H1 (cell line): Measurements from ENCODE around the gene TIAM2.

Experiments
- CHD2 ChIP-seq: IDR thresholded peaks from 2 replicates; pipeline ENCODE4 v1.6.1; 2012; ENCODE audit warnings: low read length, improper control_type of control experiment
- EZH2 ChIP-seq: fragments of 200-600 bp; sonication (generic); IDR thresholded peaks from 2 replicates; pipeline ENCODE4 v1.7.1; 2012; ENCODE audit warnings: low read depth, mild to moderate bottlenecking, moderate library complexity, low read length, inconsistent platforms; ENCODE audit not compliant: severe bottlenecking
- NRF1 ChIP-seq: IDR thresholded peaks from 2 replicates; pipeline ENCODE4 v1.6.1; 2011; ENCODE audit warnings: mild to moderate bottlenecking, low read depth, low read length, improper control_type of control experiment
- POLR2A ChIP-seq, 2 experiments: IDR thresholded peaks; 1 replicate in 1 of 2; 2 replicates in 1 of 2; pipeline ENCODE4 v1.6.1; 2011; ENCODE audit warnings: low read depth in 2 of 2, low read length in 2 of 2, mild to moderate bottlenecking in 2 of 2; ENCODE audit errors: control extremely low read depth in 1 of 2
- RNF2 ChIP-seq: fragments of 200-900, 300-1000 bp; sonication (generic); IDR thresholded peaks from 2 replicates; pipeline ENCODE4 v1.7.1; 2016; ENCODE audit warnings: borderline replicate concordance, low read depth, mild to moderate bottlenecking, antibody characterized with exemption, low read length; ENCODE audit not compliant: poor library complexity, severe bottlenecking; ENCODE audit errors: missing control alignments
- TAF7 ChIP-seq: optimal IDR thresholded peaks from 2 replicates; pipeline ENCODE3; 2011; ENCODE audit warnings: low read depth, mild to moderate bottlenecking, inconsistent platforms, low read length, moderate library complexity, borderline replicate concordance
- TF ChIP-seq, protein P1 (sequence below), 3 experiments: IDR thresholded peaks; 1 replicate in 2 of 3; 2 replicates in 1 of 3; pipeline versions ENCODE4 v1.5.1 to v1.6.1; 2011; ENCODE audit warnings: low read length in 3 of 3, mild to moderate bottlenecking in 3 of 3, inconsistent platforms in 2 of 3, low read depth in 1 of 3, moderate library complexity in 1 of 3; ENCODE audit not compliant: insufficient read depth in 1 of 3; ENCODE audit errors: control extremely low read depth in 1 of 3
- TF ChIP-seq, protein P2 (sequence below): IDR thresholded peaks from 2 replicates; pipeline ENCODE4 v1.6.1; 2011; ENCODE audit warnings: low read length, improper control_type of control experiment

DNA sequence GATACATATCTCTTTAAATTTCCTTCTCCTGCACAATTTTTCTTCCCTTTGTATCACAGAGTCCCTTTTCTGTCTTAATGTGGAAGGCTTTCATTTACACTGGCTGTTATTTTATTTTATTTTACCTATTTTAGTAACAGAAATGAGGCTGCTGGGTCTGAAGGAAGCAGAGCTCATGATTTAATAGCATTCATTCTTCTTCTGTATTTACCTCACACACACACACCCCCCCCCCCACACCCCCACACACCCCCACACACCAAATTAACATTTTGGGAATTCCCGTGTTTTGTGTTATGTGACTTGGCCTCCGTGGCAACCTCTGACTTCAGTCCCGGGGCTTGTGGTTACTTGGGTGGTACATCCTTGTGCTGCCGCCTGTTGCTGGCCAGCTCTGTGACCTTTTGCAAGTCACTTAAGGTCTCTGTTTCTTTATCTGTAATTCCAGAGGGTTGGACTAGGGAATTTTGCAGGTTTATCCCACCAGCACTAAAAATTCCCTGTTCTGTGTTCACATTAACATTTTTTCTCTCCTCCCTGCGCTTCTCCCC lies 108.8 kb downstream of the TIAM2 start:
- TF ChIP-seq, protein P1, sequence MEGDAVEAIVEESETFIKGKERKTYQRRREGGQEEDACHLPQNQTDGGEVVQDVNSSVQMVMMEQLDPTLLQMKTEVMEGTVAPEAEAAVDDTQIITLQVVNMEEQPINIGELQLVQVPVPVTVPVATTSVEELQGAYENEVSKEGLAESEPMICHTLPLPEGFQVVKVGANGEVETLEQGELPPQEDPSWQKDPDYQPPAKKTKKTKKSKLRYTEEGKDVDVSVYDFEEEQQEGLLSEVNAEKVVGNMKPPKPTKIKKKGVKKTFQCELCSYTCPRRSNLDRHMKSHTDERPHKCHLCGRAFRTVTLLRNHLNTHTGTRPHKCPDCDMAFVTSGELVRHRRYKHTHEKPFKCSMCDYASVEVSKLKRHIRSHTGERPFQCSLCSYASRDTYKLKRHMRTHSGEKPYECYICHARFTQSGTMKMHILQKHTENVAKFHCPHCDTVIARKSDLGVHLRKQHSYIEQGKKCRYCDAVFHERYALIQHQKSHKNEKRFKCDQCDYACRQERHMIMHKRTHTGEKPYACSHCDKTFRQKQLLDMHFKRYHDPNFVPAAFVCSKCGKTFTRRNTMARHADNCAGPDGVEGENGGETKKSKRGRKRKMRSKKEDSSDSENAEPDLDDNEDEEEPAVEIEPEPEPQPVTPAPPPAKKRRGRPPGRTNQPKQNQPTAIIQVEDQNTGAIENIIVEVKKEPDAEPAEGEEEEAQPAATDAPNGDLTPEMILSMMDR (IDR thresholded peaks at IDR 0.05; ENCODE audit: control extremely low read depth in 1 of 3, insufficient read depth in 1 of 3, low read depth in 1 of 3, low read length in 3 of 3): no peak
- TF ChIP-seq RNF2: no peak
- no peak for TF ChIP-seq TAF7
- TF ChIP-seq EZH2: no peak
- TF ChIP-seq, protein P2, sequence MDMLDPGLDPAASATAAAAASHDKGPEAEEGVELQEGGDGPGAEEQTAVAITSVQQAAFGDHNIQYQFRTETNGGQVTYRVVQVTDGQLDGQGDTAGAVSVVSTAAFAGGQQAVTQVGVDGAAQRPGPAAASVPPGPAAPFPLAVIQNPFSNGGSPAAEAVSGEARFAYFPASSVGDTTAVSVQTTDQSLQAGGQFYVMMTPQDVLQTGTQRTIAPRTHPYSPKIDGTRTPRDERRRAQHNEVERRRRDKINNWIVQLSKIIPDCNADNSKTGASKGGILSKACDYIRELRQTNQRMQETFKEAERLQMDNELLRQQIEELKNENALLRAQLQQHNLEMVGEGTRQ: no peak
- TF ChIP-seq POLR2A (IDR thresholded peaks at IDR 0.05; ENCODE audit: control extremely low read depth in 1 of 2, low read depth in 2 of 2, low read length in 2 of 2): no peak
- no peak for TF ChIP-seq NRF1
- no peak for TF ChIP-seq CHD2
